Stimulated activated CD8-positive, alpha-beta memory T cell treated with anti-CD3 and anti-CD28 coated beads, Interleukin-12 subunit alpha, Interleukin-12 subunit beta, amount 100 ng/mL, for 24 hours (primary cell): ENCODE data around the gene HOXD10.

Experiments
- DNase-seq: peaks from one replicate; pipeline ENCODE4 v3.0.0-alpha.2; 2020; ENCODE audit errors: extremely low read depth

HOXD10 gene

GRCh38 chr2:176082824-176083751, 33.5 kb upstream of the HOXD10 start:
- DNase-seq: no peak

- no peak for DNase-seq
Observed at GRCh38 chr2:176083796-176084261, 32.7 kb upstream of the HOXD10 start, which contains the start of gene EVX2. Gene EVX2 (minus strand): TSS chr2:176083962. CDS start chr2:176083776, 186 bp downstream.

GRCh38 chr2:176084611-176085119, 31.9 kb upstream of the HOXD10 start:
- no peak for DNase-seq

GRCh38 chr2:176085120-176085788, 31.3 kb upstream of the HOXD10 start:
- DNase-seq: no peak

DNA sequence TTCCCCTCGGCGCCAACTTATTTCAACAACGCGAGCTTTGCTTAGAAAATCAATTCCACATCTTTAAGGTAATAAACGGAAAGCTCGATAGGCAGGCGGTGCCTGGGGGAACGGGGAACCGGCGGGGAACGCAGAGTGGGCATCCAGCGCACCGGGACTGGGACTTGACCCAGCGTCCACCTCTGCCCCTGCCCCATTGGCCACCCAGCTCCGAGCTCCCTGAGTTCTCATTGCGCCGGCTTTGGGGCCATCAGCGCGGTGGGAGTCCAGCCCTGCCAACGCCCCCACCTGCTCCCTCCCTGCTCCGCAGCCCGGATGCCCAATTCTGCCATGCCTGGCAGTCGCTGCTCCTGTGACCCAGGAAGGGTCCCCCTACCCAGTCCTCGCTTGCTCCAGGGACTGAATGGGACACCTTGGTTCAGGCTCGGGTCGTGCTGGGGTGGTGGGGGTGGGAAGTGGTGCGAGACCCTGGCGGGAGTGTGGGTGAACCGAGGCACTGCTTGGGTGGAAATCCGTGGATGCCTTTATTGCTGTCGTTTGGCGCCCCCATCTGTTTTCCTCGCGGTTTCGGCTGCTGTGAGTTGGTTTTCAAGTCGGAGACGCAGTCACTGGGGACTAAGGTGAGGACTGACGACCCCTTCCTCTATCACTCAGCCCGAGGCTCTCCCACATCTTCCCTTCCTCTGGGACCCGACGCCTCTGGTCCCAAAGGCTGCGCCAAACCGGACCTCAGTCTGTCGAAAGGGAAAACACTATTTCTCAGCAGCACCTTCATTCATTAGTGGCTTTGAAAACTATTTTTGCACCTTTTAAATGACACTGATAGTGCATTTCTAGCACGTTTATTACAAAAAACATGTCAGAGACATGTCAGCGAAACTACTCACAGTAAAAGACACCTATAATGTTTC, 30.5 kb upstream of the HOXD10 start:
- DNase-seq: no peak

- DNase-seq: no peak
Observed at GRCh38 chr2:176087330-176088047, 29.1 kb upstream of the HOXD10 start.

DNA sequence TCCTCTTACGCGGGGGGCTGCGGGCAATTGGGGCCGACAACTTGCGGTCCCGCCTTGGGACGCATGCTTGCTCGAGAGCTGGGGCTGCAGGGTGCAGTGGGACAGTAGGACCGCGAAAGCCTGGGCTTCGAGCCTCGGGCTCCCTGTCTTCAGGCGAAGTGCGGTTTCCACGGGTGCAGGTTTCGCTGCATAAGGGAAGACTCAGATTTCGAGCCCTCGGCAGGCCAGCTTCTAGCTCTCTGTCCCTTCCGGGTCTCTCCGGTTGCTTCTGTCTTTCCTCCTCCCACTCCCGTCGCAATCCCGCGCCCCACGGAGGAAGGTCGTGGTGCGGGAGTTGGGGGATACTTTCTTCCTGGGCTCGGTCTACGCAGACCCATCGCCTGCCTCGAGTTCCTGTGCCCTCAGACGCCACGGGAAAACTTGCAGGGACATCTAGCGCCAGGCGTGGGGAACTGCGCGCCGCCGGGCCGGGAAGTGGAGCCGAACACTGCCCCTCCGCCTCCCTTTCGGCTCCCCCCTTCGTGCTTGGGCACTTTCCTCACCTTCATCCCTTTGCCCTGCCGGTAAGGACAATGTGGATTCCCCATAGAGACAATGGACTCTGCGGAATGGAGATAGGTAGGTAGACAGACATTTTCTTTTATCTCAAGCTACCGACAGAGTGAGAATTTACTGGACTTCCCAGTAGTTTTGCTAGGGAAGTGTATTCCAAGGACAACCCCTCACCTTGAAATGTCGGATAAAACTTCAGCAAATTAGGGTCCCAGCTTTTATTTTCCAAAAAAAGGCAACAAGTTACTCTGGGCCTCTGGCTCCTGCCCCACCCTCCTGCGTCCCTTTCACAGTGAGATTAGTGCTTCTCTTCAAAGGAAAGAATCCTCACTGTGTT, 28.3 kb upstream of the HOXD10 start:
- no peak for DNase-seq

DNA sequence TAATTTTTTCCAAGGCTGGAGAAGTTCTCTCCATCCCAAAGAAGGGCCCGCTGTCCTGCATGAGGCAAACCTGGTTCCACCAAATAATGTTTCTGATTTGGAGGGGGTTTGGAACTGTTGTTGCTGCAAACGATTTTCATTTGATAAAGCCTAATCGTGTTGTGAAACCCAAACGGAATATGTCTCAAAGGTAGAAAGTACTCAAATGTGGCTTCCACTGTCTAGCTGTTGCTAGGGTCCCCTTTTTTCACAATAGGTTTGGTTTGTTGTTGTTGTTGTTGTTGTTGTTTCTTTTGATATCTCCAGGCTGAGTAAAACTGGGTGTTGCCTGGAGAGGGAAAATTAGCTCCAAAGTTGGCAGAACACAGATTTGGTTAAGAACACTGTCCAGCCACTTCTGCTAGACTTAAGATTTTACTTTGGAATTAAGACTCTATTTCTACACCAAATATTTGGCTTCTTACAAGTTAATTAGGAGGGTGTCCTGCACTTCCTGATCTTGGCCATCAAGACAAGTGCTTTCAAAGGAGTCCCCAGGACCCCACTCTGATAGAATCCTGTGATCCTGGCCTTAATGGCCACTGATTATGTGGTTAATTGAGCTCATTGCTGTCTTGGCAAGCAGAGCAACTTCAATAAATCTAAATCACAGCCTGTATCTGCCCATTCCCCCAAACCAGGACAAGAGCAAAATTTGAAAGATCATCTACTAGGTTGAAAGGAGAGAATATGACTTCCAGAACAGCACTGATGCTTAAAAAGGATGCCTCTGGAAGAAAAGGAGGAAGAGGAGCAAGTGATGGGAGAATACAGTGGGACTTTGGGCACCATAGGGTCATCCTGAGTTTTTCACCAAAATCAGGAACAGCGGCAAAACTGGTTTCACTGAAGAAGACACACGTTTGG, 27.4 kb upstream of the HOXD10 start:
- DNase-seq: no peak

DNA sequence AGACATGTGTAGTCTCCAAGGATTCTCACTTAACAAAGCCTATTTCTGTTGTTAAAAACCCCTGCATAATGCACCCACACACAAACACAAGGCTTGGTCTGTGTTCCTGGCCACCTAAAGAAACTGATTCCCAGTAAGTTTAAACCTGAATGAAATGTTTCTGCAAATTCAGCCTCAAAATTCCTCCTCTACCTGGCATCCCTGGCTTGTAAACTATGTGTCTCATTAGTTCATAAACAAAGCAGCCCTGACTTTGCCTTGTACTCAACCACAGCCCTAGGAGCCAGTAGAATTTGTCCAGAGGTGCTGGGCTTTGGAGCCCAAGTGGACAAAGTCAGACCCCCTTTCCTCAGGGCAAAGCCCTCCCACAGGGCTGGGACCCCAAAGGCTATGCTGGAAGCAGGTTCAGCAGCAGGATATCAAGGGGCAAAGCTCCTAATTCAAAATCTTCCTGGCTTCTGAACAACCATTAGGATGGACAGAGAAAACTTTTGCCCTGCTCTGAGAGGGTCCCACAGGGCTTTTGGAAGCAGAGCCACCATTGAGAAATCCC, 26.7 kb upstream of the HOXD10 start:
- DNase-seq: no peak

GRCh38 chr2:176090862-176091261, 25.7 kb upstream of the HOXD10 start:
- no peak for DNase-seq

GRCh38 chr2:176091329-176092258, 25.0 kb upstream of the HOXD10 start:
- DNase-seq: no peak

DNA sequence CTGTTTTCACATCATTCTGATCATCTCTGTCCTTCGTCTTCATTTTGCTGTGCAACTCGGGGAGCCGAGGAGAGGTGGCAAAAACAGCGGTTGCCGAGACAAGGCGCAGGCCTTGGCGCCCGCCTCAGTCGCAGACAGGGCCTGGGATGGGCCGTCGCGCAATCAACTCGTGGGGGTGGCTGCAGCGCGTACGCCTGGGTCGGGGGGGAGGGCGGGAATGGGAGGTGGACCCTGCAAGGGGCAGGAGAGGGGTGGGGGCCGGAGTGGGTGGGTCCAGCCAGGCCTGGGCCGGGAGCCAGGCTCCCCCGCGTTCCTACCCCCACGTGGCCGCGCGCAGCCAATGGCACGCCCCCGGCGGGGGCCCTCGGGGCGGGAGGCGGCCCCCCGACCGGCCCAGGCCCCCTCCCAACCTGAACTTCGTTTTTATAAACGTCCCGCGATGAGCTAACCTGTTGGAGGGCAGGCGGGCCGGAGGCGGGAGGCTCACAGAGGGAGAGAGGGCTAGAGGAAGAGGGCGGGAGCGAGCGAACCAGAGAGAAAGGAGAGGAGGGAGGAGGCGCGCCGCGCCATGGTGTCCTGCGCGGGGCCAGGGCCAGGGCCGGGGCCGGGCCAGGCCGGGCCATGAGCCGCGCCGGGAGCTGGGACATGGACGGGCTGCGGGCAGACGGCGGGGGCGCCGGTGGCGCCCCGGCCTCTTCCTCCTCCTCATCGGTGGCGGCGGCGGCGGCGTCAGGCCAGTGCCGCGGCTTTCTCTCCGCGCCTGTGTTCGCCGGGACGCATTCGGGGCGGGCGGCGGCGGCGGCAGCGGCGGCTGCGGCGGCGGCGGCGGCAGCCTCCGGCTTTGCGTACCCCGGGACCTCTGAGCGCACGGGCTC, 24.1 kb upstream of the HOXD10 start, which contains the start of gene HOXD13:
TSS of gene HOXD13 (plus strand) at position 452 of the 875 bp plus-strand sequence. CDS start at position 622, 170 bp downstream.
- DNase-seq: no peak

DNA sequence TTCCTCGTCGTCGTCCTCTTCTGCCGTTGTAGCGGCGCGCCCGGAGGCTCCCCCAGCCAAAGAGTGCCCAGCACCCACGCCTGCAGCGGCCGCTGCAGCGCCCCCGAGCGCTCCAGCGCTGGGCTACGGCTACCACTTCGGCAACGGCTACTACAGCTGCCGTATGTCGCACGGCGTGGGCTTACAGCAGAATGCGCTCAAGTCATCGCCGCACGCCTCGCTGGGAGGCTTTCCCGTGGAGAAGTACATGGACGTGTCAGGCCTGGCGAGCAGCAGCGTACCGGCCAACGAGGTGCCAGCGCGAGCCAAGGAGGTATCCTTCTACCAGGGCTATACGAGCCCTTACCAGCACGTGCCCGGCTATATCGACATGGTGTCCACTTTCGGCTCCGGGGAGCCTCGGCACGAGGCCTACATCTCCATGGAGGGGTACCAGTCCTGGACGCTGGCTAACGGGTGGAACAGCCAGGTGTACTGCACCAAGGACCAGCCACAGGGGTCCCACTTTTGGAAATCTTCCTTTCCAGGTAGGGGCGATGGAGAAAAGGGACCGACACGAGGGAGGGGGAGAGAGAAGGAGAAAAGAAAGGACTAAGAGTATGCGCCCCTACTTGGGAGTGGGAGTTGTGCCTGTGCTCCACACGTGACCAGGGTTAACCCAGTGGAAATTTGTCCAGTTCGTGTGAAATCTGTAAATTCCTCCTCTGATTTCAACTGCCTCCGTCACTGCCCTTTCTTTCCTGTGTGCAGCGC, 23.3 kb upstream of the HOXD10 start:
- no peak for DNase-seq

GRCh38 chr2:176093898-176094249, 22.7 kb upstream of the HOXD10 start:
- no peak for DNase-seq

- no peak for DNase-seq
Observed at GRCh38 chr2:176094349-176094748, 22.2 kb upstream of the HOXD10 start.

DNA sequence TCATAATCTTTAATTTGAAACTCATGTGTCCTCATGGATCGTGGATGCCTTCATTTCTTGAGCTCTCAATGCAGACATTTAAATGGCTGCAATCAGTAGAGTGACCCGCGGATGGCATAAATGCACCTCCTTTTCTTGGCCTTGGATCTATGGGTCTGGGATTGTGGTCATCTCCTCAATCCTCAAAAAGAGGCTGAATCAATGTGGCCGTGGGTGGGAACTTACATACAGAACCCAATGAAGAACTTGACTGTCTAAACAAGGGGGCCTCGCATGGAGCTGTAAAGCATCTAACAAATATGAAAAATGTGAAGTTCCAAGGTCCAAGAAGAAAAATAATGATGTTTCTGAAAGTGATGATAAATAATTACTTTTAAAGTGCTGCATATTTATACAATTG, 21.2 kb upstream of the HOXD10 start:
- no peak for DNase-seq
